PC-9 (cell line): ENCODE results near the gene ADNP. TPM values are rescaled to one million over a fixed set of nuclear protein-coding genes. Genes with fewer than 3 reads are reported as not detected.

Experiments
- BruUV-seq: library from RNA; stranded (reverse); fragments of 400-500 nt; replicated peaks from 2 replicates; lab custom pipeline; 2021; lab: Mats Ljungman, UMichigan
- CTCF ChIA-PET: fragments of 300-600 bp; sonication (Branson Sonifier 250); formaldehyde crosslinking; loops from one replicate; lab custom pipeline; 2022; ENCODE audit warnings: antibody characterized with exemption; lab: Charles Lee
- POLR2A ChIA-PET: fragments of 300-600 bp; sonication (Branson Sonifier 250); formaldehyde crosslinking; loops from one replicate; lab custom pipeline; 2022; ENCODE audit warnings: antibody characterized with exemption; ENCODE audit not compliant: unreplicated experiment; lab: Charles Lee
- DNase-seq, 2 experiments: peaks; one replicate each; pipeline versions ENCODE4 v3.0.0 to v3.0.0-alpha.2; 2015 to 2022; ENCODE audit warnings: mixed read lengths in 1 of 2
- H2AFZ ChIP-seq: fragments of 200-600 bp; sonication (generic); 2 replicates; pipeline ENCODE4 v1.8.1; 2017; ENCODE audit warnings: antibody characterized with exemption
- H3F3A ChIP-seq: fragments of 200-600 bp; sonication (generic); 2 replicates; pipeline ENCODE4 v1.8.1; 2017; ENCODE audit warnings: antibody characterized with exemption, mild to moderate bottlenecking, low read depth; ENCODE audit not compliant: insufficient read depth
- H3K27ac ChIP-seq: fragments of 200-600 bp; sonication (generic); 2 replicates; pipeline ENCODE4 v1.6.1; 2016; ENCODE audit warnings: mixed run types
- H3K27me3 ChIP-seq: fragments of 200-600 bp; sonication (generic); 2 replicates; pipeline ENCODE4 v1.6.1; 2016; ENCODE audit warnings: low read depth, mixed run types; ENCODE audit not compliant: insufficient read depth
- H3K36me3 ChIP-seq: fragments of 200-600 bp; sonication (generic); 2 replicates; pipeline ENCODE4 v1.6.1; 2016; ENCODE audit warnings: low read depth, mixed run types
- H3K4me1 ChIP-seq: fragments of 200-600 bp; sonication (generic); replicated peaks from 2 replicates; pipeline ENCODE4 v1.6.1; 2016; ENCODE audit warnings: mixed run types; ENCODE audit not compliant: insufficient read depth
- H3K4me2 ChIP-seq: fragments of 200-600 bp; sonication (generic); 2 replicates; pipeline ENCODE4 v1.6.1; 2017; ENCODE audit warnings: mixed run types
- H3K4me3 ChIP-seq: fragments of 200-600 bp; sonication (generic); 2 replicates; pipeline ENCODE4 v1.6.1; 2016; ENCODE audit warnings: mixed run types
- H3K79me2 ChIP-seq: fragments of 200-600 bp; sonication (generic); 2 replicates; pipeline ENCODE4 v1.6.1; 2017; ENCODE audit warnings: low read depth, mixed run types
- H3K9me2 ChIP-seq: fragments of 200-600 bp; sonication (generic); 2 replicates; pipeline ENCODE4 v1.8.1; 2017; ENCODE audit warnings: mild to moderate bottlenecking; ENCODE audit not compliant: insufficient read depth
- H3K9me3 ChIP-seq: fragments of 200-600 bp; sonication (generic); 2 replicates; pipeline ENCODE4 v1.8.1; 2016; ENCODE audit warnings: low read depth; ENCODE audit not compliant: insufficient read depth
- H4K20me1 ChIP-seq: fragments of 200-600 bp; sonication (generic); 2 replicates; pipeline ENCODE4 v1.8.1; 2017; ENCODE audit not compliant: insufficient read depth
- CTCF ChIP-seq: fragments of 200-600 bp; sonication (generic); conservative IDR thresholded peaks from 2 replicates; pipeline ENCODE4 v1.6.1; 2017; ENCODE audit warnings: mixed run types, antibody characterized with exemption, mild to moderate bottlenecking, moderate library complexity
- EZH2 ChIP-seq: fragments of 200-600 bp; sonication (generic); IDR thresholded peaks from 2 replicates; pipeline ENCODE4 v1.8.0; 2017; ENCODE audit warnings: antibody characterized with exemption, low read depth
- intact Hi-C: fragments of 100-400 bp; cut with micrococcal nuclease; formaldehyde crosslinking; loops from one replicate; pipeline ENCODE4 v1.10.0; 2022; ENCODE audit not compliant: unreplicated experiment
- total RNA-seq: library from RNA; stranded (reverse); gene quantifications from 2 replicates; pipeline ENCODE4 v1.2.3, GENCODE V29; 2021

The ADNP gene
- total RNA-seq, 1 experiment from 2014 or later, result 104 TPM

DNA sequence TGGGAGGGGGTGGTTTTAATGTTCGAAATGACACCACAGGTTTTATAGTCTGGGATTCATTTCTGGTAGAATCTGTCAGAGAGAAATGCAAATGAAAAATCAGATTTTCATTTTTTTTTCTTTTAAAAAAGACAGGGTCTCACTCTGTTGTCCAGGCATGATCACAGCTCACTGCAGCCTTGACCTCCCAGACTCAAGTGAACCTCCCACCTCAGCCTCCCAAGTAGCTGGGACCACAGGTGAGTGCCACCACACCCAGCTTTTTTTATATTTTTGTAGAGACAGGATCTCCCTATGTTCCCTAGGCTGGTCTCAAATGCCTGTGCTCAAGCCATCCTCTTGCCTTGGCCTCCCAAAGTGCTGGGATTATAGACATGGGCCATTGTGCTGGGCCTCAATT is 2.4 kb upstream of the ADNP start:
- intact Hi-C loops, result no loop called here
- ChIA-PET CTCF (interaction anchor here (0.7 kb wide), 1 partner anchor 213 kb away, joined by 3 read pairs; no protein-coding TSS in a partner anchor), POLR2A (no interaction called here)
- no peaks in the 10 kb centered on the region for H3K9me2 ChIP-seq
- TF ChIP-seq EZH2, result no peak
- no peak for TF ChIP-seq CTCF
- no peak overlapping the region for H3K4me2 ChIP-seq
- no peak for DNase-seq
- no TSS peak for BruUV-seq
- no peak overlapping the region for H3K4me3 ChIP-seq
- H3K27ac ChIP-seq, result peak overlapping the region; percentile 84
- H3K4me1 ChIP-seq, result peaks cover 23% of the 10 kb centered on the region
- H3K9me3 ChIP-seq, result no peaks in the 10 kb centered on the region
- H4K20me1 ChIP-seq, result peaks cover 7% of the 10 kb centered on the region
- no peak overlapping the region for H2AFZ ChIP-seq
- peaks cover 26% of the 10 kb centered on the region for H3F3A ChIP-seq
- no peaks in the 10 kb centered on the region for H3K27me3 ChIP-seq
- H3K79me2 ChIP-seq, result peaks cover 19% of the 10 kb centered on the region
- H3K36me3 ChIP-seq, result peaks cover 31% of the 10 kb centered on the region

- Histone ChIP-seq H3K9me3 (no peaks in the 10 kb centered on the region), H3K36me3 (peaks cover 39% of the 10 kb centered on the region), H3K4me2 (0 out of 2 replicates have a peak overlapping the region, but pooled peaks have one; percentile 78), H2AFZ (no peak overlapping the region), H3K4me1 (peaks cover 31% of the 10 kb centered on the region), H3K4me3 (no peak overlapping the region), H3K27ac (peak overlapping the region; percentile 84), H4K20me1 (peaks cover 15% of the 10 kb centered on the region), H3F3A (peaks cover 33% of the 10 kb centered on the region), H3K9me2 (no peaks in the 10 kb centered on the region), H3K27me3 (no peaks in the 10 kb centered on the region), H3K79me2 (peaks cover 27% of the 10 kb centered on the region)
- intact Hi-C loops, result no loop called here
- TF ChIP-seq EZH2, result no peak
- no peak for DNase-seq
- no TSS peak for BruUV-seq
- CTCF ChIA-PET, result no interaction called here
- POLR2A ChIA-PET, result no interaction called here
Observed at GRCh38 chr20:50932691-50933280, 1.5 kb upstream of the ADNP start.

DNA sequence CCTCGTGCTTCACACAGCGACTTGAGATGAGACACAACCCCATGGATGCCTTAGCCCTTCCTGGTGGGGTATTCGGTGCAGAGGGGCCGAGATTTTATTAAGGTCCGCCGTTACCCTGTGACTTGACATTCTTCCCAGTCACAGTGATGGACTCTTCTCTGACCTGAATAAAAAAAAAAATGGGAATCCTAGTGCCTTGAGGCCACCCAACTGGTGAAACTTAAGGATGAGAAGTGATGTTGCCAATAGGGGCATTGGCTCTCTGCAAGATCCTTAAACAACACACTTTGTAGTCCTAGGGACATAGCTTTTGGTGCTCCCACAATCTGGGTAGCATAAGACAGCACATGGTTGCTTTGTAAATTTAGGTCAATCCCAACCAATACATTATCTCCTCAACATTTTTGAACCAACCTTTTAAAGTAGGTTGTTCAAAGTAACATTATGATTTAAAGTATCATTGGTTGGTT is 814 bp upstream of the ADNP start:
- TSS peak; percentile 93 for BruUV-seq
- Histone ChIP-seq H3K9me3 (no peaks in the 10 kb centered on the region), H3K4me1 (peaks cover 38% of the 10 kb centered on the region), H3F3A (peaks cover 33% of the 10 kb centered on the region), H4K20me1 (peaks cover 22% of the 10 kb centered on the region), H3K4me3 (peak overlapping the region; percentile 72), H3K27ac (peak overlapping the region; percentile 84), H3K9me2 (no peaks in the 10 kb centered on the region), H3K79me2 (peaks cover 34% of the 10 kb centered on the region), H3K27me3 (no peaks in the 10 kb centered on the region), H3K4me2 (peak overlapping the region; percentile 78), H2AFZ (peak overlapping the region; percentile 76), H3K36me3 (peaks cover 46% of the 10 kb centered on the region)
- ChIA-PET POLR2A (interaction anchor here (0.6 to 1.2 kb wide), 5 partner anchors 26 to 516 kb away, joined by 4 to 12 read pairs (median 5); partner anchors contain the start of genes DPM1 and MOCS3), CTCF (interaction anchor here (0.6 to 1.9 kb wide), 3 partner anchors 25 to 138 kb away, joined by 3 to 18 read pairs (median 6); partner anchors contain the start of genes BCAS4, DPM1 and MOCS3)
- TF ChIP-seq EZH2 (no peak), CTCF (no peak)
- DNase-seq, result no peak
- intact Hi-C loops, result no loop called here
